ENCODE measurements around the gene HEBP2.

DNA sequence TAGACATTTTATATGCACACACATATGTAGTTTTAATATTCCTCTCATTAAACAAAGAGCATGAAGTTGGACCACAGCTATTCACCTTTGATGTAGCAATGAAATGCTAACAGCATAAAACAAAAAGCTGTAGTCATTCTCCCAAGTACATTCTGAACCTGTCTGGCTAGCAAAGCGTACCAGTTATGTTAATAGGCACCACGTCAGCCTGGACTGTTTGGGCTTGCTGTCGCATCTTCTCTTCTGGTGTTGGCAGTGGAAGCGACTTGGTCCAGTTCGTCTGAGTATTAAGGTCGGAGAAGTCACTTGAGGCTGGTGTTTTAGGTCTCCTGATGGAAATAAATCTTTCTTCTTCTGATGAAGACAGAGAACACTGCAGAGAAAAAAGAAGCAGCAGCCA is 42.8 kb downstream of the HEBP2 start:
- TF ChIP-seq, protein P1, sequence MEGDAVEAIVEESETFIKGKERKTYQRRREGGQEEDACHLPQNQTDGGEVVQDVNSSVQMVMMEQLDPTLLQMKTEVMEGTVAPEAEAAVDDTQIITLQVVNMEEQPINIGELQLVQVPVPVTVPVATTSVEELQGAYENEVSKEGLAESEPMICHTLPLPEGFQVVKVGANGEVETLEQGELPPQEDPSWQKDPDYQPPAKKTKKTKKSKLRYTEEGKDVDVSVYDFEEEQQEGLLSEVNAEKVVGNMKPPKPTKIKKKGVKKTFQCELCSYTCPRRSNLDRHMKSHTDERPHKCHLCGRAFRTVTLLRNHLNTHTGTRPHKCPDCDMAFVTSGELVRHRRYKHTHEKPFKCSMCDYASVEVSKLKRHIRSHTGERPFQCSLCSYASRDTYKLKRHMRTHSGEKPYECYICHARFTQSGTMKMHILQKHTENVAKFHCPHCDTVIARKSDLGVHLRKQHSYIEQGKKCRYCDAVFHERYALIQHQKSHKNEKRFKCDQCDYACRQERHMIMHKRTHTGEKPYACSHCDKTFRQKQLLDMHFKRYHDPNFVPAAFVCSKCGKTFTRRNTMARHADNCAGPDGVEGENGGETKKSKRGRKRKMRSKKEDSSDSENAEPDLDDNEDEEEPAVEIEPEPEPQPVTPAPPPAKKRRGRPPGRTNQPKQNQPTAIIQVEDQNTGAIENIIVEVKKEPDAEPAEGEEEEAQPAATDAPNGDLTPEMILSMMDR (IDR thresholded peaks at IDR 0.05) = no peak
- no peak for TF ChIP-seq POLR2A (IDR thresholded peaks at IDR 0.05)

Data from thyroid gland (tissue), 4 donors.